Activated CD4-positive, alpha-beta memory T cell treated with anti-CD3 and anti-CD28 coated beads for 36 hours (primary cell): ENCODE data around the gene CDCA3. TPM values are rescaled to one million over a fixed set of nuclear protein-coding genes. Genes with fewer than 3 reads are reported as not detected.

Experiments
- CTCF ChIA-PET: fragments of 350-600 bp; sonication (Branson Sonifier 250); formaldehyde crosslinking; loops from one replicate; lab custom pipeline; 2021; ENCODE audit warnings: antibody characterized with exemption, inconsistent platforms; lab: Charles Lee
- POLR2A ChIA-PET: fragments of 350-600 bp; sonication (Branson Sonifier 250); formaldehyde crosslinking; loops from one replicate; lab custom pipeline; 2021; ENCODE audit warnings: antibody characterized with exemption; lab: Charles Lee
- DNase-seq: peaks from one replicate; pipeline ENCODE4 v3.0.0-alpha.2; 2020
- H3K27ac Mint-ChIP-seq: one replicate; pipeline ENCODE4 v1.8.0; 2021; ENCODE audit warnings: mixed read lengths
- H3K27me3 Mint-ChIP-seq: one replicate; pipeline ENCODE4 v1.8.0; 2021; ENCODE audit warnings: mixed read lengths
- H3K36me3 Mint-ChIP-seq: one replicate; pipeline ENCODE4 v1.8.0; 2021; ENCODE audit warnings: mixed read lengths
- H3K4me1 Mint-ChIP-seq: one replicate; pipeline ENCODE4 v1.8.0; 2021; ENCODE audit warnings: low read depth, mixed read lengths
- H3K4me3 Mint-ChIP-seq: one replicate; pipeline ENCODE4 v1.8.0; 2021; ENCODE audit warnings: mild to moderate bottlenecking, mixed read lengths
- H3K9me3 Mint-ChIP-seq: one replicate; pipeline ENCODE4 v1.8.0; 2021; ENCODE audit warnings: mixed read lengths
- intact Hi-C: fragments of 100-400 bp; cut with micrococcal nuclease; formaldehyde crosslinking; loops from one replicate; pipeline ENCODE4 v1.15.1; 2023
- total RNA-seq, 2 experiments: library from RNA; stranded (reverse); gene quantifications; one replicate each; pipeline ENCODE4 v1.2.3, GENCODE V29; 2021

The CDCA3 gene
- total RNA-seq, 2 experiments from 2014 or later = 80.3 to 87.8 TPM

DNA sequence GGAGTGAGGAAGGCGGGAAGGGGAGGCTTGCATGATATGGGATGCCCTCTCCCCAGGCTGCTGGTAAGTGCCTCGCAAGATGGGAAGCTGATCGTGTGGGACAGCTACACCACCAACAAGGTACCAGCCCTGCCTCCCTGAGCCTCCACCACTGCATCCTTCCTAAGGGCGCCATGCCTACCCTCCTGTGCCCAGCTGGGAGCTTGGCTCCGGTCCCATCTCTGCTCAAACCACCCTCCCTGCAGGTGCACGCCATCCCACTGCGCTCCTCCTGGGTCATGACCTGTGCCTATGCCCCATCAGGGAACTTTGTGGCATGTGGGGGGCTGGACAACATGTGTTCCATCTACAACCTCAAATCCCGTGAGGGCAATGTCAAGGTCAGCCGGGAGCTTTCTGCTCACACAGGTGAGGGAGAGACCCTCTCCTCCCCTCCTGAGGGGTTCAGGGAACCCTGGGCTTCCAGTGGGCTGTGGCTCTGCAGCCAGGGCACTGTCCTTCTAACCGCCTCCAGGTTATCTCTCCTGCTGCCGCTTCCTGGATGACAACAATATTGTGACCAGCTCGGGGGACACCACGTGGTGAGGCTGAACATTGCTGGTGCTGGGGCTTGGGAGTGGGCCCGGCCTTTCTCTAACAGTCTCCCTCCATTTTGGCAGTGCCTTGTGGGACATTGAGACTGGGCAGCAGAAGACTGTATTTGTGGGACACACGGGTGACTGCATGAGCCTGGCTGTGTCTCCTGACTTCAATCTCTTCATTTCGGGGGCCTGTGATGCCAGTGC lies 7.8 kb downstream of the CDCA3 start:
- CTCF ChIA-PET = interaction anchor here (1.4 to 4.8 kb wide), 3 partner anchors 9 to 29 kb away, joined by 3 to 35 read pairs (median 9); partner anchors contain the start of gene P3H3
- peaks cover 5% of the 10 kb centered on the region for H3K36me3 Mint-ChIP-seq
- no peaks in the 10 kb centered on the region for H3K27me3 Mint-ChIP-seq
- intact Hi-C loops = no loop called here
- no peaks in the 10 kb centered on the region for H3K9me3 Mint-ChIP-seq
- POLR2A ChIA-PET = interaction anchor here (1.1 to 1.3 kb wide), 2 partner anchors 8 to 24 kb away, joined by 3 to 5 read pairs; partner anchors contain the start of genes CDCA3, TPI1 and USP5
- H3K27ac Mint-ChIP-seq = no peak overlapping the region
- no peak overlapping the region for H3K4me3 Mint-ChIP-seq
- no peaks in the 10 kb centered on the region for H3K4me1 Mint-ChIP-seq
- DNase-seq = no peak

DNA sequence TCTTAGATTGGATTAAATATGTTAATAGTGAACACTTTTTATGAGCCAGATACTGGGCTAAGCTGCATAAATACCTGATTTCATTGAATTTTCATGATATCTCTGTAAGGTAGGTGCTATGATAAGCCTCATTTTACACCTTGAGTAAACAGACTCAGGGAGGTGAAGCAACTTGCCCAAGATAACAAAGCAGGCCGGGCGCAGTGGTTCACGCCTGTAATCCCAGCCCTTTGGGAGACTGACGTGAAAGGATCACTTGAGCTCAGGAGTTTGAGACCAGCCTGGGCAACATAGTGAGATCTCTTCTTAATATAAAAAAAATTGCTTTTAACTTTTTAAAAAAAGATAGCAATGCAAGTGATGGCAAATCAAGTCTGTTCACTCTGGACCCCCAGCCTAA lies 9.0 kb downstream of the CDCA3 start:
- POLR2A ChIA-PET = interaction anchor here (1.3 to 3.7 kb wide), 2 partner anchors 9 to 10 kb away, joined by 5 to 16 read pairs; partner anchors contain the start of genes CDCA3 and USP5
- no peak overlapping the region for H3K4me3 Mint-ChIP-seq
- H3K27me3 Mint-ChIP-seq = no peaks in the 10 kb centered on the region
- CTCF ChIA-PET = interaction anchor here (1.0 to 2.6 kb wide), 5 partner anchors 9 to 28 kb away, joined by 3 to 9 read pairs (median 4); partner anchors contain the start of genes CDCA3 and P3H3
- no peak overlapping the region for H3K27ac Mint-ChIP-seq
- no peaks in the 10 kb centered on the region for H3K36me3 Mint-ChIP-seq
- DNase-seq = no peak
- H3K4me1 Mint-ChIP-seq = no peaks in the 10 kb centered on the region
- intact Hi-C loops = no loop called here
- H3K9me3 Mint-ChIP-seq = no peaks in the 10 kb centered on the region

DNA sequence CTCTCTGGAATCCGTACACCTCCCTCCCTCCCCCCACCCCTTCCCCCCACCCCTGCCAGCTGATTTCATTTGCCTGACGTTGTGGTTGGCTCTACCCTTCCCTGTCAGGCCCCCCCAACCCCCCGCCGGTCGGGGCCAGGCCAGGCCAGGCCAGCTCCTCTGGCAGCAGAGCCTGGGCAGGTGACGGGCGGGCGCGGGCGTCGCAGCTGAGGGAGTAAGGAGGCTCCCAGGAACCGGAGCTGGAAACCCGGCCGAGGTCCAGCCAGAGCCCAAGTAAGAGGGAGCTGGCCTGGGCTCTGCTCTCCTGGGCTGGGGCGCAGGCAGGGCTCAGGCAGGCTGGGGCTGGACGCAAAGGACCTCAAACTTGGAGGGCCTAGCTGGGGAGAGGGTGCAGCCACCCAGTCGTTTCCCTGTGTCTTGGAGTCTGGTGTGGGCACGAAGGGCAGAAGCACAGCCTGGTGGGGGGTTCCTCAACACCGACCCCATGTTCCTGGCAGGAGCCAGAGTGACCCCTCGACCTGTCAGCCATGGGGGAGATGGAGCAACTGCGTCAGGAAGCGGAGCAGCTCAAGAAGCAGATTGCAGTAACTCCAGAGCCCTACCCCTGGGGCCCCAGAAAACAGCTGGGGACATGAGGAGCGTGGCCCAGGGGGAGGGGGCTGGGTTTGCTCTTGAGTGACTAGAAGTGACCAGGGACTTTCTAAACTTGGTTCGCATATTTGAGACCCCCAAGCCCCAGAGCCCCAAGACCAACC lies 10.1 kb downstream of the CDCA3 start, which contains the start of gene GNB3:
Gene GNB3 (plus strand): TSS at position 165 of the 755 bp plus-strand sequence. CDS start 363 bp downstream, at position 528.
- Mint-ChIP-seq H3K36me3 (no peaks in the 10 kb centered on the region), H3K9me3 (no peaks in the 10 kb centered on the region), H3K27me3 (no peaks in the 10 kb centered on the region), H3K4me1 (no peaks in the 10 kb centered on the region), H3K4me3 (no peak within 1 kb of the TSS), H3K27ac (no peak within 1 kb of the TSS)
- ChIA-PET POLR2A (interaction anchor here (1.1 to 3.7 kb wide), 2 partner anchors 11 to 12 kb away, joined by 3 to 16 read pairs; partner anchors contain the start of genes CDCA3 and USP5), CTCF (interaction anchor here (1.4 to 2.6 kb wide), 4 partner anchors 12 to 88 kb away, joined by 5 to 10 read pairs (median 8); partner anchors contain the start of genes MLF2, P3H3 and SPSB2)
- no peak for DNase-seq
- intact Hi-C loops = no loop called here

GRCh38 chr12:6840330-6840729 lies 10.8 kb downstream of the CDCA3 start:
- CTCF ChIA-PET = interaction anchor here (1.1 to 2.3 kb wide), 4 partner anchors 15 to 87 kb away, joined by 4 to 10 read pairs (median 6); partner anchors contain the start of genes MLF2 and SPSB2
- DNase-seq = no peak
- Mint-ChIP-seq H3K9me3 (no peaks in the 10 kb centered on the region), H3K36me3 (no peaks in the 10 kb centered on the region), H3K27ac (no peak overlapping the region), H3K27me3 (no peaks in the 10 kb centered on the region), H3K4me3 (no peak overlapping the region), H3K4me1 (peaks cover 2% of the 10 kb centered on the region)
- POLR2A ChIA-PET = interaction anchor here (1.1 to 3.7 kb wide), 2 partner anchors 11 kb away, joined by 3 to 16 read pairs; partner anchors contain the start of genes CDCA3 and USP5
- intact Hi-C loops = no loop called here

DNA sequence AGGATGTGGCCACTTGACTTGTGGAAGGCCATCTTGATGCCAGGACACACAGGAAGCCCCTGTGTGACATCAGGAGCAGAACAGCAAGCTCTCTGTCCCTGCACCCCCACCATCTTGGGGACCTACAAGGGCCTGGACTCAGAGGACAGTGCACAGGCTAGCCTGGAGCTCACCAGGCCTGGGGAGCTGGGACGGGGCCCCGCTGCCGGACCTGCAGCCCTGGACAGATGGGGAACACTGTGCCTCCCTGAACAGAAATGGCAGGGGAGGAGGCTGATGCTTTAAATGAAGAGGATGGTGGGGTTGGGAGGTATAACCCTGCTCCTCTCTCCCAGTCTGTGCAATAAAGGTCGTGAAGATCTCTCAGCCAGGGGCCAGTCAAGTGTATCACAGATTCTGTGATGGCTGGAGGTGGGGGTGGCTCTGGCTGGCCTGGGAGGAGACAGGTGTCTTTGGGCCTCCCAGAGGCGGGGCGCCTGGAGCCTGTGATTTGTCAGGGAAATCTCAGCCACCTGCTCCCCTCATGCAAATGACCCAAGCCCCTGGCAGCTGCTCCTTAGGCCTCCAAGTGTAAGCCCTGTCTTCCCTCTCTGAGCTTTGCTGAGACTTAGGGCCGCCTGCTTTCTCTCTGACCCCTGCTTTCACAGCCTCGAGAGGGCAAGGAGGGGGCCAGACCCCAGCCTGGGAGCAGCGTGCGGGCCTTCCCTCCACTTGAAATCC lies 11.4 kb downstream of the CDCA3 start:
- Mint-ChIP-seq H3K9me3 (no peaks in the 10 kb centered on the region), H3K4me1 (peaks cover 2% of the 10 kb centered on the region), H3K27me3 (no peaks in the 10 kb centered on the region), H3K27ac (no peak overlapping the region), H3K4me3 (no peak overlapping the region), H3K36me3 (no peaks in the 10 kb centered on the region)
- DNase-seq = no peak
- ChIA-PET CTCF (interaction anchor here (1.1 to 2.3 kb wide), 4 partner anchors 9 to 33 kb away, joined by 3 to 10 read pairs (median 6); partner anchors contain the start of gene SPSB2), POLR2A (interaction anchor here (1.1 to 3.7 kb wide), 2 partner anchors 11 to 12 kb away, joined by 3 to 16 read pairs; partner anchors contain the start of genes CDCA3 and USP5)
- intact Hi-C loops = no loop called here

DNA sequence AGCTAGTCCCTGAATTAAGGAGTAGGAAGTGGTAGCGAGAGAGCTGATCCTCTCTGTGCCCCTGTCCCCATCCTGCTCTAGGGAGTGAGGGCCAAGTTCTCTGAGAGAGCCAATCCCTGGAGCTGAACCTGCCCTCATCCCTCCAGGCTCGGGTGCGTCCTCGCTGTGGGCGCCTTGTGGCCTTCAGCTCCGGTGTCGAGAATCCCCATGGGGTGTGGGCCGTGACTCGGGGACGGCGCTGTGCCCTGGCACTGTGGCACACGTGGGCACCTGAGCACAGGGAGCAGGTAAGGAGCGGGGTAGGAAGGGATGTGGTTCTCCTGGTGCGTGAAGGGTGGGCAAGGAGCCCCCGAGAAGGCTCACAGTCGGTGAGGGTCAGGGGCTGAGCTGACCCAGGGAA lies 12.2 kb downstream of the CDCA3 start:
- no peak for DNase-seq
- peaks cover 2% of the 10 kb centered on the region for H3K4me1 Mint-ChIP-seq
- ChIA-PET POLR2A (interaction anchor here (3.7 kb wide), 1 partner anchor 13 kb away, joined by 16 read pairs; the partner anchor contains the start of genes CDCA3 and USP5), CTCF (interaction anchor here (1.1 to 2.3 kb wide), 3 partner anchors 8 to 33 kb away, joined by 3 to 10 read pairs (median 8); partner anchors contain the start of gene SPSB2)
- no peak overlapping the region for H3K4me3 Mint-ChIP-seq
- H3K36me3 Mint-ChIP-seq = no peaks in the 10 kb centered on the region
- no peaks in the 10 kb centered on the region for H3K27me3 Mint-ChIP-seq
- no peaks in the 10 kb centered on the region for H3K9me3 Mint-ChIP-seq
- no peak overlapping the region for H3K27ac Mint-ChIP-seq
- intact Hi-C loops = no loop called here

- Mint-ChIP-seq H3K36me3 (no peaks in the 10 kb centered on the region), H3K4me3 (no peak overlapping the region), H3K27ac (no peak overlapping the region), H3K9me3 (no peaks in the 10 kb centered on the region), H3K27me3 (no peaks in the 10 kb centered on the region), H3K4me1 (peaks cover 2% of the 10 kb centered on the region)
- intact Hi-C loops = no loop called here
- ChIA-PET POLR2A (interaction anchor here (1.4 to 1.9 kb wide), 2 partner anchors 15 to 35 kb away, joined by 5 read pairs; partner anchors contain the start of genes SPSB2 and USP5), CTCF (interaction anchor here (4.3 to 6.0 kb wide), 3 partner anchors 13 to 84 kb away, joined by 30 to 44 read pairs (median 41); partner anchors contain the start of genes CDCA3, MLF2 and USP5)
- no peak for DNase-seq
These were observed 13.6 kb downstream of the CDCA3 start for GRCh38 chr12:6837370-6838060.

DNA sequence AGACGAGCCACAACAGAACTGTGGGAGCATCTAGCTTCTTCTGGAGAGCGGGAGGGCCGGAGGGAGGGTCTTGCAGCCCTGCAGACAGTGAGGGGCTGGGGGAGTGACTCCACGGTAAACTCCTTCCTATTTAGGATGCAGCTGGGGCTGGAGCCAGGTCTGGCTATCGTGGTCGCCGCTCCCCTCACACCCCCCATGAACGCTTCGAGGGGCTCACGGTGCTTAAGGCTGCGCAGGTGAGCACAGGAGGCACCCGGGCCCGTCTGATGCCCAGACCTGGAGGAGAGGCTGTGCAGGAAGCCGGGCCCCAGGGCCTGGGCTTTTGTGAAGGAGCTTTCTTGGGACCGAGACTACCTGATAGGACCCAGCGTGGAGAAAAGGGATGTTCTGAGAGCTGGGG lies 14.2 kb downstream of the CDCA3 start:
- ChIA-PET POLR2A (interaction anchor here (1.4 to 1.9 kb wide), 2 partner anchors 16 to 36 kb away, joined by 5 read pairs; partner anchors contain the start of genes SPSB2 and USP5), CTCF (interaction anchor here (1.3 to 6.0 kb wide), 6 partner anchors 8 to 84 kb away, joined by 3 to 44 read pairs (median 32); partner anchors contain the start of genes CDCA3, MLF2 and USP5)
- Mint-ChIP-seq H3K27me3 (no peaks in the 10 kb centered on the region), H3K36me3 (no peaks in the 10 kb centered on the region), H3K4me1 (peaks cover 2% of the 10 kb centered on the region), H3K9me3 (no peaks in the 10 kb centered on the region), H3K27ac (no peak overlapping the region), H3K4me3 (no peak overlapping the region)
- no peak for DNase-seq
- intact Hi-C loops = loop anchor here (1.0 kb wide), 1 partner anchor 32 kb away; no protein-coding TSS in a partner anchor

- no peaks in the 10 kb centered on the region for H3K9me3 Mint-ChIP-seq
- intact Hi-C loops = no loop called here
- H3K27ac Mint-ChIP-seq = no peak overlapping the region
- H3K27me3 Mint-ChIP-seq = no peaks in the 10 kb centered on the region
- no peak for DNase-seq
- H3K4me3 Mint-ChIP-seq = no peak overlapping the region
- ChIA-PET CTCF (interaction anchor here (0.8 to 6.0 kb wide), 18 partner anchors 10 to 282 kb away, joined by 3 to 44 read pairs (median 5); partner anchors contain the start of genes CDCA3, COPS7A, GPR162 and MLF2), POLR2A (interaction anchor here (0.8 to 1.8 kb wide), 2 partner anchors 17 to 45 kb away, joined by 3 to 6 read pairs; partner anchors contain the start of genes CD4, CDCA3 and USP5)
- H3K36me3 Mint-ChIP-seq = no peaks in the 10 kb centered on the region
- peaks cover 2% of the 10 kb centered on the region for H3K4me1 Mint-ChIP-seq
These were observed 16.2 kb downstream of the CDCA3 start for GRCh38 chr12:6834873-6835272.

DNA sequence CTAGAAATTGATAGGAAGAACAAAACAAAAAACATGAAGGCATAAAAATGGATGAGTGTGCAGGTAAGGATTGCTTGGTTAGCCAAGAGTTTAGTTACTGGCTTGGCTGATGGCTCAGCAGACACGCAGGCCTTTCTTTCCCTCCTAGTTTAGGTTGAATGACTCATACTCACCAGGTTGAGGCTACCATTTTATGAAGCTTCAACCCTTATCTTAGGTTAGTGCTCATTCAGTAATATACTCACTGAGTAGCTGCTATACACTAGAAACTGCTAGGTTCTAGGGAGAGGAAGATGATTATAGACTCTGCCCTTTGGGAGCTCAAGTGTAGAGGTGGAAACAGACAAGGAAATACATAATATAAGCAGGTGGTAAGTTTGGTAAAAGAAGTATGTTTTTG lies 16.8 kb downstream of the CDCA3 start:
- Mint-ChIP-seq H3K27me3 (peaks cover 3% of the 10 kb centered on the region), H3K9me3 (no peaks in the 10 kb centered on the region), H3K4me3 (no peak overlapping the region), H3K27ac (no peak overlapping the region), H3K36me3 (no peaks in the 10 kb centered on the region), H3K4me1 (peaks cover 5% of the 10 kb centered on the region)
- ChIA-PET POLR2A (interaction anchor here (0.8 to 1.8 kb wide), 2 partner anchors 17 to 45 kb away, joined by 3 to 6 read pairs; partner anchors contain the start of genes CD4, CDCA3 and USP5), CTCF (interaction anchor here (0.8 to 6.0 kb wide), 17 partner anchors 10 to 281 kb away, joined by 3 to 44 read pairs (median 5); partner anchors contain the start of genes CDCA3, COPS7A, GPR162 and MLF2)
- intact Hi-C loops = no loop called here
- DNase-seq = no peak
